Gastrocnemius medialis (tissue), 4 donors: ENCODE data around the gene AATK. TPM values are rescaled to one million over a fixed set of nuclear protein-coding genes. Genes with fewer than 3 reads are reported as not detected.

Source experiments
- ATAC-seq, 2 donors: fragments of 150-250 bp; one replicate each; pipeline ENCODE4 v1.9.1; 2016
- DNase-seq, 2 donors: peaks; one replicate each; pipeline ENCODE4 v3.0.0-alpha.2; 2019
- H3K27ac ChIP-seq, 4 donors: fragments of 200-600 bp; sonication (generic); 1 replicate in 1 of 4; 2 replicates in 3 of 4; pipeline ENCODE4 v1.5.1; 2016 to 2018; ENCODE audit warnings: mild to moderate bottlenecking in 2 of 4, moderate library complexity in 1 of 4
- H3K27me3 ChIP-seq, 3 donors: fragments of 200-600 bp; sonication (generic) in 2 of 3; 1 replicate in 1 of 3; 2 replicates in 2 of 3; pipeline versions ENCODE4 v1.5.1 to v1.6.0; 2016 to 2019; ENCODE audit warnings: mild to moderate bottlenecking in 1 of 3, moderate library complexity in 1 of 3
- H3K36me3 ChIP-seq, 2 donors: fragments of 200-600 bp; sonication (generic) in 1 of 2; one replicate each; pipeline ENCODE4 v1.5.1; 2017 to 2018
- H3K4me1 ChIP-seq, 2 donors: fragments of 200-600 bp; sonication (generic) in 1 of 2; one replicate each; pipeline ENCODE4 v1.5.1; 2016 to 2017; ENCODE audit warnings: mild to moderate bottlenecking in 2 of 2
- H3K4me3 ChIP-seq, 4 donors: fragments of 200-600 bp; sonication (generic) in 3 of 4; 1 replicate in 1 of 4; 2 replicates in 3 of 4; pipeline ENCODE4 v1.5.1; 2016 to 2019; ENCODE audit warnings: mild to moderate bottlenecking in 2 of 4
- H3K9me3 ChIP-seq, 3 donors: fragments of 200-600 bp; sonication (generic) in 2 of 3; 1 replicate in 1 of 3; 2 replicates in 2 of 3; pipeline ENCODE4 v1.5.1; 2016 to 2019
- CTCF ChIP-seq, 5 experiments: fragments of 450-650 bp in 3 of 5; fragments of 200-600 bp in 2 of 5; sonication (generic) in 2 of 5; IDR thresholded peaks in 4 of 5; conservative IDR thresholded peaks in 1 of 5; 1 replicate in 4 of 5; 2 replicates in 1 of 5; pipeline ENCODE4 v1.5.1; 2016 to 2019; ENCODE audit warnings: antibody characterized with exemption in 5 of 5, mild to moderate bottlenecking in 3 of 5, moderate library complexity in 3 of 5
- POLR2A ChIP-seq, 2 donors: fragments of 450-650 bp; IDR thresholded peaks; one replicate each; pipeline ENCODE4 v1.6.1; 2017; ENCODE audit warnings: antibody characterized with exemption in 2 of 2, mild to moderate bottlenecking in 2 of 2, moderate library complexity in 2 of 2
- in situ Hi-C, 4 donors: fragments of 200-750 bp; cut with MboI; loops; one replicate each; pipeline versions ENCODE4 v1.15.0 to v1.8.0; 2017; ENCODE audit warnings: low sequenced_read_pairs in 4 of 4
- intact Hi-C: fragments of 100-400 bp; cut with DNase I; formaldehyde crosslinking; loops from one replicate; pipeline ENCODE4 v1.15.1; 2023; ENCODE audit warnings: low total_unique reads
- total RNA-seq, 4 donors: library from RNA; depleted of rRNA; stranded (reverse); fragments of >200 nt; gene quantifications; one replicate each; pipeline versions ENCODE4 v1.1.0 to v1.2.3, GENCODE V29; 2016

The AATK gene
- total RNA-seq, 4 donors from 2014 or later: 0.10 to 1.3 (median 0.80) TPM

- ATAC-seq: no peak
- H3K27ac ChIP-seq: no peak overlapping the region
- no peak for TF ChIP-seq CTCF (IDR thresholded peaks at IDR 0.05 in 4 of 5, conservative IDR thresholded peaks at IDR 0.05 in 1 of 5)
- TF ChIP-seq POLR2A (IDR thresholded peaks at IDR 0.05): no peak
- H3K4me3 ChIP-seq: no peak overlapping the region
- peaks cover 0 to 3% (median 0%) of the 10 kb centered on the region in 3 donors for H3K27me3 ChIP-seq
- H3K4me1 ChIP-seq: no peaks in the 10 kb centered on the region
- DNase-seq: no peak
- H3K9me3 ChIP-seq: no peaks in the 10 kb centered on the region
- in situ Hi-C loops (no loop called here), intact Hi-C loops (no loop called here)
- no peaks in the 10 kb centered on the region for H3K36me3 ChIP-seq
These were observed 23.0 kb upstream of the AATK start for GRCh38 chr17:81189016-81189415.

- DNase-seq: no peak
- TF ChIP-seq CTCF (IDR thresholded peaks at IDR 0.05 in 4 of 5, conservative IDR thresholded peaks at IDR 0.05 in 1 of 5) (no peak), POLR2A (IDR thresholded peaks at IDR 0.05) (no peak)
- Histone ChIP-seq H3K27ac (no peak overlapping the region), H3K9me3 (no peaks in the 10 kb centered on the region), H3K4me1 (no peaks in the 10 kb centered on the region), H3K36me3 (no peaks in the 10 kb centered on the region), H3K4me3 (no peak overlapping the region), H3K27me3 (peaks cover 0 to 3% (median 0%) of the 10 kb centered on the region in 3 donors)
- no peak for ATAC-seq
- in situ Hi-C loops: no loop called here
- intact Hi-C loops: no loop called here
These were observed 22.4 kb upstream of the AATK start for GRCh38 chr17:81188491-81188840.

- in situ Hi-C loops: no loop called here
- DNase-seq: no peak
- TF ChIP-seq POLR2A (IDR thresholded peaks at IDR 0.05) (no peak), CTCF (IDR thresholded peaks at IDR 0.05 in 4 of 5, conservative IDR thresholded peaks at IDR 0.05 in 1 of 5) (no peak)
These were observed 21.8 kb upstream of the AATK start for GRCh38 chr17:81187586-81188490.

GRCh38 chr17:81187120-81187519, 21.1 kb upstream of the AATK start:
- H3K27ac ChIP-seq: no peak overlapping the region
- H3K4me1 ChIP-seq: no peaks in the 10 kb centered on the region
- no peak overlapping the region for H3K4me3 ChIP-seq
- no peak for TF ChIP-seq CTCF (IDR thresholded peaks at IDR 0.05 in 4 of 5, conservative IDR thresholded peaks at IDR 0.05 in 1 of 5)
- no peak for TF ChIP-seq POLR2A (IDR thresholded peaks at IDR 0.05)
- intact Hi-C loops: no loop called here
- no peaks in the 10 kb centered on the region for H3K36me3 ChIP-seq
- no peaks in the 10 kb centered on the region for H3K9me3 ChIP-seq
- no peak for DNase-seq
- in situ Hi-C loops: no loop called here
- peaks cover 0 to 3% (median 0%) of the 10 kb centered on the region in 3 donors for H3K27me3 ChIP-seq
- ATAC-seq: no peak

More at GRCh38 chr17:81187586-81188490, 21.8 kb upstream of the AATK start:
- no peaks in the 10 kb centered on the region for H3K36me3 ChIP-seq
- H3K27ac ChIP-seq: no peak overlapping the region
- intact Hi-C loops: no loop called here
- no peaks in the 10 kb centered on the region for H3K9me3 ChIP-seq
- ATAC-seq: no peak
- no peaks in the 10 kb centered on the region for H3K4me1 ChIP-seq
- H3K4me3 ChIP-seq: no peak overlapping the region
- peaks cover 0 to 3% (median 0%) of the 10 kb centered on the region in 3 donors for H3K27me3 ChIP-seq
